GM20431 (cell line): ENCODE results near the gene PBX2.
"Not testable (repeated sequence)": the region's sequence is repeated elsewhere in the genome, so short reads cannot be mapped to it uniquely, and the experiment has no call there.

Experiments
- in situ Hi-C: fragments of 300-500 bp; cut with MseI, MboI; formaldehyde crosslinking; loops from one replicate; pipeline ENCODE4 v1.15.0; 2020; ENCODE audit warnings: low sequenced_read_pairs; ENCODE audit not compliant: unreplicated experiment

Gene PBX2, protein sequence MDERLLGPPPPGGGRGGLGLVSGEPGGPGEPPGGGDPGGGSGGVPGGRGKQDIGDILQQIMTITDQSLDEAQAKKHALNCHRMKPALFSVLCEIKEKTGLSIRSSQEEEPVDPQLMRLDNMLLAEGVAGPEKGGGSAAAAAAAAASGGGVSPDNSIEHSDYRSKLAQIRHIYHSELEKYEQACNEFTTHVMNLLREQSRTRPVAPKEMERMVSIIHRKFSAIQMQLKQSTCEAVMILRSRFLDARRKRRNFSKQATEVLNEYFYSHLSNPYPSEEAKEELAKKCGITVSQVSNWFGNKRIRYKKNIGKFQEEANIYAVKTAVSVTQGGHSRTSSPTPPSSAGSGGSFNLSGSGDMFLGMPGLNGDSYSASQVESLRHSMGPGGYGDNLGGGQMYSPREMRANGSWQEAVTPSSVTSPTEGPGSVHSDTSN

GRCh38 chr6:32190054-32190851, at the start of gene PBX2:
PBX2 (minus strand) TSS chr6:32190202; CDS start chr6:32189915, 287 bp downstream.
- in situ Hi-C loops = no loop called here

DNA sequence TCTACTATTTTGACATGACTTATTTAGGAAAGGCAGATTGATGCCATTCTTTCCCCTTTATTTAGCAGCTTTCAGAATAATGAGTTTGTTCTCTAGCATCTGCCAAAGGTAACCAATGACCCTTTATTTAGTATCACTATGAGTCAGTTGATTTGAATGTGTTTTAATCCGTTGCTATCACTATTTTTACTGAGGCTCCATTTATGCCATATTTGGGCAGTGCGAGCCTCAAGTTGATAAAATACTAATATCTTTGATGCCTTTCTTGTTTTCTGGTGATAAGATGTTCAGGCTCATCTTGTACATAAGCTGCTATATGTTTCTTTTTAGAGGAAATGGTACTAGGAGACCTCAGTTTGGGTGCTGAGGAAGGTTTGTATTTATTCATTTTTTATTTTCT, 49.5 kb upstream of the PBX2 start:
- in situ Hi-C loops = no loop called here

GRCh38 chr6:32234934-32235333, 44.9 kb upstream of the PBX2 start:
- in situ Hi-C loops = no loop called here

DNA sequence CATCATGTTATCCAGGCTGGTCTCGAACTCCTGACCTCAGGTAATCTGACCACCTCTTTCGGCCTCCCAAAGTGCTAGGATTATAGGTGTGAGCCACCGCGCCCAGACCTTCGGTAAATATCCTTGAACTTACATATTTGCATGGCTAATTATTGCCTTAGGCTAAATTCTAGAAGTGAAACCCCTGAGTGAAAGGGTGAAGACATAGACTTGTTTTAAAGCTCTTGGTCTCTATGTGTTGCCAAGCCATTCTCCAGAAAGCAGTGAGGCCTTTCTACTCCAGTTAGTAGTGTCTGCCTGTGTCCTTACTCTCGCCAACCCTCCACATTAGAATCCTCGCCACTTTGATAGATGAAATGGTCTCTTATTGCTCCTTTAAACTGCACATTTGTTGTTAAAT, 36.4 kb upstream of the PBX2 start:
- in situ Hi-C loops = no loop called here

DNA sequence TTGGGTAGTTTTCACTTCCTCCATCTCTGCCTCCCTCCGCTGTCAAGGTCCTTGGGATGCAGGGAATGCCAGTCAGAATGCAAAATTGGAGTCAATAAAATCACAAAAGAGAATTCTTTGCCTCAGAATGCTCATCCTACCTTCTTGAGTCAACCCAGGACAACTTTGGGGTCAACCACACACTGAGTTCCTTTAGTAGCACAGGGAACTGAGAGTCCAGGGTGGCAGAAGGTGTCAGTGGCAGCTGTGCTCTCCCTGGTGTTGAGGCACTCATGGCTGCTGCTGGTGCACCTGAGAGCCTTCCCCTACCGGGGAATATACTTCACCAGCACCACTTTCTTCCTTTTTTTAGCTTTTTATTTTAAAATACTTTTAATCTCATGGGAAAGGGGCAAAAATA, 34.7 kb upstream of the PBX2 start:
- in situ Hi-C loops = no loop called here

DNA sequence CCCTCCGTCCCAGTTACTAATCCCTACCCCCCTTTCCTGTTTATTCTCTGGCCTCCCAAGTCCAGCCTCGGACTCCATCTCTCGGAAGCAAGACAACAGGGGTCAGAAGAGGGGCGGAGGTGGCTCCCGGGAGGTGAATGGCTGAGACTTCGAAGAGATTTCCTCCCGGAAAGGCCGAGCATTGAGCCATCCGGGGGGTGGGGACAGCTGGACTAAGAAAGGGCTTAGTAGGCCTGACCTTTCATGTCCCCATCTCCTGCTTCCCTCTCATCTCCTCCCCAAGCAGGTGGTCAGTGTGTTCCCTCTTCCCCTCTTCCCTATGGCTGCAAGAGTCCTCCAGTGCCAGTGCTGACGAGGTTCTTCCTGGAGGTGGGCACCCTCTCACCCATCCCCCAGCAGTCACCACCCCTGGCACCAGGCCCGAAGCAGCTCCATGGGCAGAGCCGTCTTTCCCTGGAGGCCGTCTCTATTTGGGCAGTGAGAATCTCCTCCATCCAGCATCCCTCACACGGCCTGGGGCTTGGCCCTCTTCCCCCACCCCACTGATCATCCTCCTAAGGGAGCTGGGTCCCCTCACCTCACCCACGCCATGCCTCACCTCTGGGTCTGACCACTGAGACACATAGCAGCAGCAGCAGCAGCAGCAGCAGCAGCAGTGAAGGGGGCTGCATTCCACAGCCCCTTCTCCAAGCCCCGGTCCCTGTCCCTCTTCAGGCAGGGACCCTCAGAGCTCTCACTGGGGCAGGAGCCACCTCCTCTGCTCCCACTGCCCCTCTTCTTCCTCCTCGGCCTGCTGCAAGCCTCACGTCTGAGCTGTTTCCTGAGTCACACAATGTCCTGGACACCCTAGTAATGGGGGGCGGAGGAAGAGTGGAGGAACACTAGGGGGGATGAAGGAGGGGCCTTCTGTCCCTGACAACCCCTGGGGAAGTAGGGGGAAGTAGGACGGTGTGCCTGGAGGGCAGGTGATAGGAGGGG, 33.5 kb upstream of the PBX2 start, which contains the start of gene NOTCH4:
Gene NOTCH4 (minus strand): TSS at position 810 of the 978 bp plus-strand sequence. CDS start 139 bp downstream, at position 671.
- in situ Hi-C loops = no loop called here

DNA sequence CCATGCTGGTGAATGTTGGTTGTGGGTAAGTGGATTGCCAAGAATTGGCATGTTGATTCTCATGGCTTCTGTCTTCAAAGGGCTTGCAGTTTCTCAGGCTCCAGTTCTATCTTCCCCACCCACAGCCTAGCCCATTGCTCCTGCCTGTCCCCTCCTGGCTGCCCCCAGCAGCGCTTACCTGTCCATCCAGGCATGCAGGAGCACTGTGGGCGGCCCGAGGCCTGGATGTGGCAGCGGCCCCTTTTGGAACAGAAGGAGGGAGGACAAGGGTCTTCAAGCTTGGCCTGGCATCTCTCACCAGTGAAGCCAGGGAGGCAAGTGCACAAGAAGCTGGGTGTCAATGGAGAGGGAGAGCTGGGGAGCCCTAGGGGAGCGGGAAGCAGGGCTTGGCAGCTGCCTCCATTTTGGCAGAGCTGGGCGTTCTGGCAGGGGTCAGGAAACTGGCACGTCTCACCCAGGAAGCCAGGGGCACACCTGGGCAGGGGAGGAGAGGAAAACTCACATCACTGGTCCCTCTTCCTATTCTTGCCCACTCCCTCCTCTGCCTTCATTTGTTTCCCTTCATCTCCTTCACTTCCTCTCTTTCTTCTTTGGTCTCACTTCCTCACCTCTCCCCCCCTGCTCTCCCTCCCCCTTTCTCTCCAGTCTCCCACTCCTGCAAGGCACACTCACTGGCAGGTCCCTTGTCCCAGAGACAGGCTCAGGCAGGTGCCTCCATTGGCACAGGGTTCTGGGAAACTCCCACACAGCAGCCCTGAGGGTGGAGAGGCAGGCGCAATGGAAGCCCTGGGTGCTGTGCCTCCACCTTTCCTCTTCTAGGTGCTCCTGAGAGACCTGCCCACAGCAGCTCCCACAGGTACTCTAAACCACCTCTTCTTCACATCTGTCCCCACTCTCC, 32.6 kb upstream of the PBX2 start:
- in situ Hi-C loops = no loop called here

DNA sequence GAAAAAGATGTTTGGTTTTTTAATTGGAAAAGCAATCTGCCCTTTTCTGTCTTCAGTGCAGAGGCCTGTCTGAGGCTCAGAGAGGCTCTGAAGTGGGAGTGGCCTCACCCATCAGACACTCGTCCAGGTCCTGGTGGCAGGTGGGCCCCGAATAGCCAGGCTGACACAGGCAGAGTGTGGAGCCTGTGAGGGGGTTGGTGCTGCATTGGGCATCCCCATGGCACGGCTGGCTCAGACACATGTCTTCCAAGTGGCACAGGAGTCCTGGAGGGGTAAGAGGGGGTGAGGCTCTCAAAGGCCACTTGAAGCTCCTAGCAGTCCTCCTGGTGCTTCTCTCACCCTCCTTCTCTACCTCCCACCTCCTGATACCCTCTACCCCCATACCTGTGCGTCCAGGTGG, 30.0 kb upstream of the PBX2 start:
- in situ Hi-C loops = no loop called here

- in situ Hi-C loops = no loop called here
These were observed 28.2 kb upstream of the PBX2 start for GRCh38 chr6:32218167-32218566.

DNA sequence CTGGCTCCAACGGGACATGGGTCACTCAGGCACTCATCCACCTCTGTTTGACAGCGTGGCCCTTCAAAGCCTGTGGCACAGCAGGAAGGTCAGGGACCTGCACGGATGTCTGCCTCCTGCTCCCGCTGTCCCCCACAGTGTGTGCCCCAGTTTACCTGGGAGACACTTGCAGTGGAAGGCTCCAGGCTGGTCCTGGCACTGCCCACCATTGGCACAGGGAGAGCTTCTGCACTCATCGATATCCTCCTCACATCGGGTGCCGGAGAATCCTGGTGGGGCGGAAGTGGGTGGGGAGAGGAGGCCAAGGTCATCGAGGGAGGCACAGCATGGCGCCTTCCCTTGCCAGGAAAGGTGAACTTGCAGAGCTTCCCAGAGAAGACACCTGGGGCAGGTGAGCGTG, 27.0 kb upstream of the PBX2 start:
- in situ Hi-C loops = no loop called here

- in situ Hi-C loops = no loop called here
These were observed 26.3 kb upstream of the PBX2 start for GRCh38 chr6:32216285-32216684.

- in situ Hi-C loops = no loop called here
These were observed 25.6 kb upstream of the PBX2 start for GRCh38 chr6:32215617-32216016.

GRCh38 chr6:32214126-32214525, 24.1 kb upstream of the PBX2 start:
- in situ Hi-C loops = no loop called here

DNA sequence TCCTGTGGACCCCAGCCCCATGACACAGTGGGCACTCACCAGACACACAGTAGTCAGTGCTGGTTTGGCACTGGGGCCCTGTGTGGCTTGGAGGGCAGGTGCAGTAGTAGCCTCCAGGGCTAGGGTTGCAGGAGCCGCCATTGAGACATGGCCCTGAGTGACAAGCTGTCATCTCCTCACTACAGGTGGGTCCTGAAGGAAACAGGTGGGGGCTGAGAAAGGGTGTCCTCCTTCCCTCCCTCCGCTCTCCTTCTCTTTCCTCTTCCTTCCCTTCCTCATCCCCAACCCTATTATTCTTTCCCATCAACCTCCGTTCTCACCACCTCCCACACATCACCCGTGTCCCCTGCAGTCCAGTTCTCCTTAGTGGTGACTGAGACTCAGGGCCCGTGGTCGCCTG, 23.6 kb upstream of the PBX2 start:
- in situ Hi-C loops = no loop called here

GRCh38 chr6:32212076-32212760, 22.2 kb upstream of the PBX2 start:
- in situ Hi-C loops = no loop called here

- in situ Hi-C loops = not testable (repeated sequence)
These were observed 21.4 kb upstream of the PBX2 start for GRCh38 chr6:32211432-32211831.

DNA sequence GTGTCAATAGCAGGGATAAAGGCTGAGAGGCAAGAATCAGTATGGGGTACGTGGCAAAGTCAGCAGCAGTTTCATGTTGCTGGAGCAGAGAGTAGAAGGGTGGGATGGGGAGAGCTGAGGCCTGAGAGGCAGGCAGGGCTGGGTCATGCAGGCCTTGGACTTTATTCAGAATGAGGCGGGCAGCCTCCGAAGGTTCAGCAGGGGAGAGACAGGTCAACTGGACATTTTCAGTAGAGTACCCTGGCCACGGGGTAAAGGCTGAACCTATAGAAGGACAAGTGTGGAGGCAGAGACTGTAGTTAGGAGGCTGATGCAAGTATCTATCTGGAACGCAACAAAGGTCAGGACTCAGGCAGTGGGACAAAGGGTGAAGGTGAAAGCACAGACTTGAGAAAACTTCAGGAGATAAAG, 20.2 kb upstream of the PBX2 start:
- in situ Hi-C loops = no loop called here

DNA sequence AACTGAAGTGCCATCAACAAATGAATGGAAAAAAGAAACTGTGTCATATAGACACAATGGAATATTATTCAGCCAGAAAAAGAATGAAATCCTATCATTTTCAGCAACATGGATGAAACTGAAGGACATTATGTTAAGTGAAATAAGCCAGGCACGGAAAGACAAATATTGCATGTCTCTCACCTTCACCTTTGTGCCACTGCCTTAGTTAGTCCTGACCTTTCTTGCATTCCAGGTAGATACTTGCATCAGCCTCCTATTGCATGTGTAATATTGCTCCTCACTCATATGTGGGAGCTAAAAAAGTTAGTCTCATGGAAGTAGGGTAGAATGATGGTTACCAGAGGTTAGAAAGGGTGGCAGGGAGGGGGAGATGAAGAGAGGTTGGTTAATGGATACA, 19.0 kb upstream of the PBX2 start:
- in situ Hi-C loops = no loop called here
